Progenitor cell of endocrine pancreas (in vitro differentiated cells): ENCODE measurements around the gene NPR1. TPM values are rescaled to one million over a fixed set of nuclear protein-coding genes. Genes with fewer than 3 reads are reported as not detected.
A peak's percentile ranks its signal among the peaks of the same experiment; 100 is the strongest.

Experiments used
- DNase-seq: peaks from one replicate; pipeline ENCODE4 v3.0.0; 2021; ENCODE audit warnings: low spot score; ENCODE audit not compliant: unreplicated experiment
- H3K27ac Mint-ChIP-seq: 2 replicates; pipeline ENCODE4 v1.8.0; 2021; ENCODE audit warnings: mild to moderate bottlenecking, moderate library complexity, mixed read lengths
- H3K27me3 Mint-ChIP-seq: 2 replicates; pipeline ENCODE4 v1.8.0; 2021; ENCODE audit warnings: mixed read lengths
- H3K36me3 Mint-ChIP-seq: 2 replicates; pipeline ENCODE4 v1.8.0; 2022; ENCODE audit warnings: mixed read lengths; ENCODE audit not compliant: insufficient read depth
- H3K4me1 Mint-ChIP-seq: 2 replicates; pipeline ENCODE4 v1.8.0; 2021; ENCODE audit warnings: low read depth, mixed read lengths
- H3K4me3 Mint-ChIP-seq: 2 replicates; pipeline ENCODE4 v1.8.0; 2021; ENCODE audit warnings: low read depth, mild to moderate bottlenecking, moderate library complexity, mixed read lengths
- H3K9me3 Mint-ChIP-seq: 2 replicates; pipeline ENCODE4 v1.8.0; 2021; ENCODE audit warnings: low read depth, mixed read lengths
- CTCF ChIP-seq: fragments of 200-600 bp; sonication (generic); IDR thresholded peaks from one replicate; pipeline ENCODE4 v1.5.0; 2021; ENCODE audit warnings: antibody characterized with exemption, mild to moderate bottlenecking; ENCODE audit not compliant: unreplicated experiment
- total RNA-seq: library from RNA; stranded (reverse); gene quantifications from 2 replicates; pipeline ENCODE4 v1.2.1, GENCODE V29; 2021

NPR1 gene
- total RNA-seq, 1 donor from 2014 or later: 0.41 TPM

- DNase-seq: no peak
- Mint-ChIP-seq H3K4me3 (no peak overlapping the region), H3K36me3 (no peaks in the 10 kb centered on the region), H3K4me1 (peaks cover 12% of the 10 kb centered on the region), H3K27me3 (no peaks in the 10 kb centered on the region), H3K9me3 (no peaks in the 10 kb centered on the region), H3K27ac (no peak overlapping the region)
- TF ChIP-seq CTCF: no peak
Observed at GRCh38 chr1:153693466-153693865, 15.0 kb downstream of the NPR1 start.

GRCh38 chr1:153696741-153697140, 18.3 kb downstream of the NPR1 start:
- DNase-seq: no peak
- Mint-ChIP-seq H3K27ac (peak overlapping the region; percentile 95), H3K4me3 (no peak overlapping the region), H3K9me3 (no peaks in the 10 kb centered on the region), H3K36me3 (no peaks in the 10 kb centered on the region), H3K27me3 (no peaks in the 10 kb centered on the region), H3K4me1 (peaks cover 15% of the 10 kb centered on the region)
- no peak for TF ChIP-seq CTCF

GRCh38 chr1:153697191-153698019, 18.9 kb downstream of the NPR1 start:
- no peak for TF ChIP-seq CTCF
- no peaks in the 10 kb centered on the region for H3K9me3 Mint-ChIP-seq
- no peaks in the 10 kb centered on the region for H3K27me3 Mint-ChIP-seq
- DNase-seq: no peak
- peaks cover 15% of the 10 kb centered on the region for H3K4me1 Mint-ChIP-seq
- H3K36me3 Mint-ChIP-seq: no peaks in the 10 kb centered on the region
- H3K4me3 Mint-ChIP-seq: no peak overlapping the region
- H3K27ac Mint-ChIP-seq: peak overlapping the region; percentile 95

- no peak overlapping the region for H3K4me3 Mint-ChIP-seq
- no peaks in the 10 kb centered on the region for H3K9me3 Mint-ChIP-seq
- H3K36me3 Mint-ChIP-seq: no peaks in the 10 kb centered on the region
Observed at GRCh38 chr1:153698020-153698922, 19.8 kb downstream of the NPR1 start.

More at GRCh38 chr1:153698020-153698922, 19.8 kb downstream of the NPR1 start:
- Mint-ChIP-seq H3K4me1 (peaks cover 15% of the 10 kb centered on the region), H3K27me3 (no peaks in the 10 kb centered on the region), H3K27ac (peak overlapping the region; percentile 95)
- DNase-seq: no peak
- no peak for TF ChIP-seq CTCF
